NCI-H1436 treated with DMSO at 0.1 percent for 48 hours (cell line): ENCODE data around the gene SSX5.
"Not testable (repeated sequence)": the region's sequence is repeated elsewhere in the genome, so short reads cannot be mapped to it uniquely, and the experiment has no call there.

Experiments used
- DNase-seq: peaks from one replicate; lab custom pipeline; 2025; lab: John Stamatoyannopoulos, UW

SSX5 gene

GRCh38 chrX:48196745-48197201 lies at the start of gene SSX5:
SSX5 (minus strand) TSS chrX:48196795; CDS start chrX:48195358, 1,437 bp downstream.
- DNase-seq: no peak

DNA sequence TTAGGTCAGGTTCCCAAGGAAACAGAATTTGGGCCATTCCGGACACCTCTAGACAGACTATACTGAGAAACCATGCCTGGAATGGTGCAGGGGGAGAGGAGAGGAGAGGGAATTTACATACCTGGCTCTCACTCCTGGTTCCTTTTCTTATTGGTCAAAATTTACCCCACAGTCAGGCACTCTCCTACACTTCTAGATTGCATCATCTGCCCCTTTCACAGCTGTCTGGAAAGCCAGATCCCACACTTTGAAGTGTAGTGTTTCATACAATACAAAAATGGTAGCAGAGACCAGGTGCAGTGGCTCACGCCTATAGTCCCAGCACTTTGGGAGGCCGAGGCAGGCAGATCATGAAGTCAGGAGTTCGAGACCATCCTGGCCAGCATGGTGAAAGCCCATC lies 27.6 kb upstream of the SSX5 start:
- not testable (repeated sequence) for DNase-seq

GRCh38 chrX:48214341-48214740 lies 17.7 kb upstream of the SSX5 start:
- not testable (repeated sequence) for DNase-seq

DNA sequence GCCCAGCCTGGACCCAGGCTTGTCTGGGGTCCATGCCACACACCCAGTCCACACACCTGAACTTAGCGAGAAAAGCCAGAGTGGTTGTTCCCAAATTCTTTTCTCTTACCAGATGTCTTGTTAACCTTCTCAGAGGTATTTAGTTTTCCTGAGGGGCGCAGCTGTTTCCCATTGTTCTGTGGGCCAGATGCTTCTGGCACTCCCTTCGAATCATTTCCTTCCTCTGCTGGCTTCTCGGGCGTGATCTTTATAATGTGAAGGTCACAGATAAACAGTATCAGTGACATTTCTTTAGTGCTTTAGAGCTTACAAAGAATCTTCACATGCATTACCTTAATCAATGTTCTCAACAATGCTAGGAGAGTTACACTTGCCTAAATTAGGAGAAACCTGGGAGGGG lies 6.6 kb downstream of the SSX5 start:
- DNase-seq: not testable (repeated sequence)

DNA sequence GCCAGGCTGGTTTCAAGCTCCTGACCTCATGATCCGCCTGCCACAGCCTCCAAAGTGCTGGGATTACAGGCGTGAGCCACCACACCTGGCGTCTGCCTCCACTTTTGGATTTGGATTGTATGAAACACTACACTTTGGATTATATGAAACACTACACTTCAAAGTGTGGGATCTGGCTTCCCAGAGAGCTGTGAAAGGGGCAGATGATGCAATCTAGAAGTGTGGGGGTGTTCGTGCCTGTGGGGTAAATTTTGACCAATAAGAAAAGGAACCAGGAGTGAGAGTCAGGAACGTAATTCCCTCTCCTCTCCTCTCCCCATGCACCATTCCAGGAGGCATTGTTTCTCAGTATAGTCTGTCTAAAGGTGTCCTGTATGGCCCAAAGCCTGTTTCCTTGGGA lies 14.7 kb downstream of the SSX5 start:
- DNase-seq: not testable (repeated sequence)

DNA sequence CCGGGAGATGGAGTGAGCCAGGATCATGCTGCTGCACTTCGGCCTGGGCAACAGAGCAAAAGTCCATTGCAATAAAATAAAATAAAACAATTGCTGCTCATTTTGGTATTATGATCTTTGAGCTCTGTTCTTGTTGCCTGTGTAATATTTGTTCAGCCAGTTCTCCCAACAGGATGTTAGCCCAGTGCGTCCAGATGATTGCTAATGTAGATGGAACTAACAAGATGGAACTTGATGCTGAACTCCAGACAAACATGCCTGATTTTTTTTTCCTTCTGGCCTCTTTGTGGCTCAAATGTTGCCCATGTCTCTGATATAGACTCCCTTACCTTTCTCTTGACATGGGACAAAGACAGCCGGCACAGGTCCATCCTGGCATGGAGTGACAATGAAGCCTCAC lies 15.8 kb downstream of the SSX5 start:
- DNase-seq: no peak

DNA sequence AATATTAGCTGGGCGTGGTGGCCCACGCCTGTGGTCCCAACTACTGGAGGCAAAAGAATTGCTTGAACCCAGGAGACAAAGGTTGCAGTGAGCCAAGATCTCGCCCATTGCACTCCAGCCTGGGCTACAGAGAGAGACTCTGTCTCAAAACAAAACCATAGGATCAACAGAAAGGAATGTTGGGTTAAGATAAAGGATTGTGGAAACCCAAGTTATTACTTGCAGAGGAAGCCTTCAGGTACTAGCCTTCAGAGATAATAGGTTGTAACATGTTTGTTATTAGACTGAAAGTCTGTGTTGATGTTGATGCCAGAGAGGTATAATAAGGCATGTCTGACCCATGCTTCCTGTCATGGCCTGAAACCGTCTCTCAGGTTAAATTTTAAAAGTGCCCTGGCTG lies 16.9 kb downstream of the SSX5 start:
- no peak for DNase-seq

DNA sequence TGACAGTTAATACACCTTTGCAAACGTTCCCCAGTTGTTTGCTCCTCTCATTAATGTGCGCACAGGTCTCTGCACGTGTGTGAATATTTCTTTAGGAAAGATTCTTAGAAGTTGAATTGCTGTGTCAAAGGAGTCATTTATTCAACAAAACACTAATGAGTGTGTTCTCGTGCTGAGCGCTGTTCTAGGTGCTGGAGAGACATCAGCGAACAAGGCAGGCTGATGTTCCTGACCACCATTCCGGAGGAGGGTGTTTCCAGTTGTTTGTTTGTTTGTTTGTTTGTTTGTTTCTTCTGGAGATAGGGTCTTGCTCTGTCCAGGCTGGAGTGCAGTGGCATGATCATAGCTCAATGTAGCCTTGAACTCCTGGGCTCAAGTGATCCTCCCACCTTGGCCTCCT lies 30.3 kb downstream of the SSX5 start:
- not testable (repeated sequence) for DNase-seq

DNA sequence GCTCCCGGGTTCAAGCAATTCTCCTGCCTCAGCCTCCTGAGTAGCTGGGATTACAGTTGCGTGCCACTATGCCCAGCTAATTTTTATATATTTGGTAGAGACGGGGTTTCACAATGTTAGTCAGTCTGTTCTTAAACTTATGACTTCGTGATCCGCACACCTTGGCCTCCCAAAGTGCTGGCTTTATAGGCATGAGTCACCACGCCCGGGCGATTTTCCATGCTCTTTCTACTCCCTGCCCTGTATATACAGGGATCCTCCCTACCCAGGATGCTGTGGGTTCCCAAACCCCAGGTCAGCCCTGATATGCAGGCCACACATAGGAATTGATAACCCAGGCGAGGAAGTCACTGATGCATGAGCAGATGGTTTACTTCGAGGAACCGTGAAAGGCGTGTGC lies 31.4 kb downstream of the SSX5 start:
- DNase-seq: no peak

GRCh38 chrX:48156014-48156413 lies 40.6 kb downstream of the SSX5 start:
- no peak for DNase-seq

DNA sequence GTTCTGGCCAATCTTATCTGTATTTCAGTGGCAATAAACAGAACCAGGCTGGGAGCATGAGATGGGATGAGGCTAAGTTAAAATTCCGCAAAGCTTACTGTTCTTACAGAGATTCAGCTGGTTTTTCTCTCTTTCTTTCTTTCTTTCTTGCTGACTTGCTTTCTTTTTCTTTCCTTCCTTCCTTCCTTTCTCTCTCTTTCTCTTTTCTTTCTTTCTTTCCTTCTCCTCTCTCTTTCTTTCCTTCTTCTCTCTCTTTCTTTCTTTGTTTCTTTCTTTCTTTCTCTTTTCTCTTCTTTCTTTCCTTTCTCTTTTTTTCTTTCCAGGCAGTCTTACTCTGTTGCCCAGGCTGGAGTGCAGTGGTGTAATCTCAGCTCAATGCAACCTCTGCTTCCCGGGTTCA lies 41.8 kb downstream of the SSX5 start:
- no peak for DNase-seq

DNA sequence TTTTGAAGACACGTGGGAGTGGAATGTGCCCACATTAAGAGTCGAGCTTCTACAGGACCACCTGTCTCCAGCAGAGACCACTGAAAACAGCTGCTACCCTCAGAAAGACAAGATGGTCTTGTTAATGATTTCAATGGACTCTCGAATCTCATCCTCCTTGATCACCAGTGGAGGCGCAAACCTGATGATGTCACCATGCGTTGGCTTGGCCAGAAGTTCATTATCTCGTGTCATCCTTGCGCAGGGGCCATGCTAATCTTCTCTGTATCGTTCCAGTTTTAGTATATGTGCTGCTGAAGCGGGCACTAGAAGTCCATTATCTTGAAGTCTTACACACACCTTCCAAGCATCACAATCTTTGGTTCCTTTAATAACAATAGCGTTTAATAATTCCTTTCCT lies 42.8 kb downstream of the SSX5 start:
- no peak for DNase-seq

DNA sequence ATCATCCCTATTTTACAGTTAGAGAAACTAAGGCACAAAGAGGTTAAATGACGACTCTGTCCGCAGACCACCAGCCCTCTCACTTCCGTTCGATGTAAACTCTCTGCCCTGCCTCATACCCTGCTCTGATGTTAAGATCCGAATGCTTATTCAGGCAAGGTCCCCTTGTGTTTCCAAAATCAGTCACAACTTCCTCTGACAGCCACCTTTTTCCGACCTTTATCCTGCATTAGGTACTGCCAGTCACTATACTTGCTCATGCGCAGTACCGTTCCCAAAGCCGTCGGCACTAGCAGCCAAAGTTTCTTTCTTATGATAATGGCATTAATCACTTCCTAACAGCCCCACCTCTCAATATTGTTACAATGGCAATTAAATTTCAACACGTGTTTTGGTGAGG lies 53.9 kb downstream of the SSX5 start:
- not testable (repeated sequence) for DNase-seq

DNA sequence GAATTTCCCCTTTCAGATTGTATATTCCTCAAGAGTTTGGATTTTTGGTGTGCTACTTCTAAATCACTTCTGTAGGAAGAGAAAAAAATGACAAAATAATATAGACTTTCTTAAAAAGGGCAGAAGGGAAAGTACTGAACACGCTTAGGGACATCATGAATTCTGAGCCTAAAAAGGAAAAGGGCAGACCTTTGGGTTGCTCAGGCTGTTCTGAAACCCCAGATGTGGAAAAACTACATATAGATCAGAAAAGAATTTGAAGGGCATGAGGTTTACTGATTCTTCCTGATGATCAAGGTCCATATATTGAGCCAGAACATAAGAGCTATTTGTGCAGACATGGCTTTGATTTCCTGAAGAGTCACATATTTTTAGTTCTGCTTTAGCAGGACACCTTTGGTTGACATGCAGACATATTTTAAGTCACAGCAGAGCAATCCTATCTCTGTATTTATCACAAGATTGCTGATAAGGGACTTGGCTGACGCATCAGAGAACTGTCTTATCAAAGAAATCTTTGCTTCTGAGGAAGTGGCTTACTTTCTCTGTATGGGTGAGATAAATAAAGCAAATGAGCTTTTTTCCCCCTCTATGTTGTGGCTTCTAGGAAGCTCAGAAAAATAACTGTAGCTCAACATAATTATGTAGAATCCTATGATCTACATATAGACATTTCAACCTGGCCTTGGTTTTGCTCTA lies 54.6 kb downstream of the SSX5 start:
- DNase-seq: not testable (repeated sequence)

- DNase-seq: not testable (repeated sequence)
Measured at GRCh38 chrX:48139076-48139475, 57.5 kb downstream of the SSX5 start.
